ENCODE results near the gene NSMCE3. TPM values are rescaled to one million over a fixed set of nuclear protein-coding genes. Genes with fewer than 3 reads are reported as not detected.

The NSMCE3 gene
- total RNA-seq, 1 donor from 2014 or later = 8.1 TPM

GRCh38 chr15:29260896-29261295 lies 8.7 kb downstream of the NSMCE3 start:
- no peak for TF ChIP-seq CTCF (conservative IDR thresholded peaks at IDR 0.05; ENCODE audit: low read depth, low read length)
- DNase-seq (ENCODE audit: low read depth) = no peak
- H3K4me3 ChIP-seq (ENCODE audit: low read depth, low read length) = no peak overlapping the region

- peak; percentile 36 for TF ChIP-seq CTCF (conservative IDR thresholded peaks at IDR 0.05; ENCODE audit: low read depth, low read length)
- no peak overlapping the region for H3K4me3 ChIP-seq (ENCODE audit: low read depth, low read length)
- no peak for DNase-seq (ENCODE audit: low read depth)
These were observed 10.4 kb downstream of the NSMCE3 start for GRCh38 chr15:29259233-29259632.

- H3K4me3 ChIP-seq (ENCODE audit: low read depth, low read length) = no peak overlapping the region
- no peak for TF ChIP-seq CTCF (conservative IDR thresholded peaks at IDR 0.05; ENCODE audit: low read depth, low read length)
- no peak for DNase-seq (ENCODE audit: low read depth)
These were observed 17.4 kb downstream of the NSMCE3 start for GRCh38 chr15:29252234-29252633.

- DNase-seq (ENCODE audit: low read depth) = no peak
- no peak overlapping the region for H3K4me3 ChIP-seq (ENCODE audit: low read depth, low read length)
- TF ChIP-seq CTCF (conservative IDR thresholded peaks at IDR 0.05; ENCODE audit: low read depth, low read length) = no peak
These were observed 25.1 kb downstream of the NSMCE3 start for GRCh38 chr15:29244544-29244943.

GRCh38 chr15:29244123-29244522 lies 25.5 kb downstream of the NSMCE3 start:
- no peak overlapping the region for H3K4me3 ChIP-seq (ENCODE audit: low read depth, low read length)
- no peak for DNase-seq (ENCODE audit: low read depth)
- no peak for TF ChIP-seq CTCF (conservative IDR thresholded peaks at IDR 0.05; ENCODE audit: low read depth, low read length)

- TF ChIP-seq CTCF (conservative IDR thresholded peaks at IDR 0.05; ENCODE audit: low read depth, low read length) = no peak
- DNase-seq (ENCODE audit: low read depth) = no peak
- no peak overlapping the region for H3K4me3 ChIP-seq (ENCODE audit: low read depth, low read length)
These were observed 27.0 kb downstream of the NSMCE3 start for GRCh38 chr15:29242456-29243242.

- TF ChIP-seq CTCF (conservative IDR thresholded peaks at IDR 0.05; ENCODE audit: low read depth, low read length) = no peak
- DNase-seq (ENCODE audit: low read depth) = no peak
- H3K4me3 ChIP-seq (ENCODE audit: low read depth, low read length) = no peak overlapping the region
These were observed 28.4 kb downstream of the NSMCE3 start for GRCh38 chr15:29241207-29241606.
